B cell (primary cell): ENCODE data around the gene C12orf56.

Experiments used
- EZH2 ChIP-seq: IDR thresholded peaks from 2 replicates; pipeline ENCODE4 v1.6.1; 2012; ENCODE audit warnings: borderline replicate concordance, low read depth, mild to moderate bottlenecking, moderate library complexity, low read length; ENCODE audit not compliant: insufficient read depth, poor library complexity, severe bottlenecking
- TF ChIP-seq, protein P1 (sequence below): fragments of 200-600 bp; IDR thresholded peaks from one replicate; pipeline ENCODE4 v1.8.0; 2022; ENCODE audit warnings: antibody characterized with exemption, mild to moderate bottlenecking

DNA sequence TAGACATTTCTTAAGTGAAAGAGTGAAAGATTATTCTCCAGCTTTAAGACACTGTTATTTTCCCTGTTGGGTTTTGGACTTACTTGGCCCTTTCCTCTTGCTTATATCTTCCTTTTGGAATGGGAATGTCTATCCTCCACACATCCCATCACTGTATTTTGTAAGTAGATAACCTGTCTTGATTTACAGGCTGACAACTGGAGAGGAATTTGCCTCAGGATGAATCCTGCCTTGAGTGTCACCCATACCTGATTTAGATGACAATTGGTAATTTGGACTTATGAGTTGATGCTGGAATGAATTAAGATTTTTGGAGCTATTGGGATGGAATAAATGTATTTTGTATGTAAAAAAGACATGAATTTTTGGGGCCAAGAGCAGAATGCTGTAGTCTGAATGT is 94.3 kb downstream of the C12orf56 start:
- TF ChIP-seq EZH2, result no peak
- TF ChIP-seq, protein P1, sequence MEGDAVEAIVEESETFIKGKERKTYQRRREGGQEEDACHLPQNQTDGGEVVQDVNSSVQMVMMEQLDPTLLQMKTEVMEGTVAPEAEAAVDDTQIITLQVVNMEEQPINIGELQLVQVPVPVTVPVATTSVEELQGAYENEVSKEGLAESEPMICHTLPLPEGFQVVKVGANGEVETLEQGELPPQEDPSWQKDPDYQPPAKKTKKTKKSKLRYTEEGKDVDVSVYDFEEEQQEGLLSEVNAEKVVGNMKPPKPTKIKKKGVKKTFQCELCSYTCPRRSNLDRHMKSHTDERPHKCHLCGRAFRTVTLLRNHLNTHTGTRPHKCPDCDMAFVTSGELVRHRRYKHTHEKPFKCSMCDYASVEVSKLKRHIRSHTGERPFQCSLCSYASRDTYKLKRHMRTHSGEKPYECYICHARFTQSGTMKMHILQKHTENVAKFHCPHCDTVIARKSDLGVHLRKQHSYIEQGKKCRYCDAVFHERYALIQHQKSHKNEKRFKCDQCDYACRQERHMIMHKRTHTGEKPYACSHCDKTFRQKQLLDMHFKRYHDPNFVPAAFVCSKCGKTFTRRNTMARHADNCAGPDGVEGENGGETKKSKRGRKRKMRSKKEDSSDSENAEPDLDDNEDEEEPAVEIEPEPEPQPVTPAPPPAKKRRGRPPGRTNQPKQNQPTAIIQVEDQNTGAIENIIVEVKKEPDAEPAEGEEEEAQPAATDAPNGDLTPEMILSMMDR, result no peak
